DND-41 (cell line): ENCODE results near the gene CYP2W1.

Source experiments
- EZH2 ChIP-seq: IDR thresholded peaks from 3 replicates; pipeline ENCODE4 v1.6.1; 2012; ENCODE audit warnings: borderline replicate concordance, low read depth, mild to moderate bottlenecking, moderate library complexity, low read length, inconsistent platforms; ENCODE audit not compliant: severe bottlenecking
- TF ChIP-seq, protein P1 (sequence below): IDR thresholded peaks from 2 replicates; pipeline ENCODE4 v1.5.1; 2012; ENCODE audit warnings: borderline replicate concordance, low read length, moderate library complexity, mild to moderate bottlenecking; ENCODE audit not compliant: poor library complexity, severe bottlenecking; ENCODE audit errors: extremely low read depth

- TF ChIP-seq, protein P1, sequence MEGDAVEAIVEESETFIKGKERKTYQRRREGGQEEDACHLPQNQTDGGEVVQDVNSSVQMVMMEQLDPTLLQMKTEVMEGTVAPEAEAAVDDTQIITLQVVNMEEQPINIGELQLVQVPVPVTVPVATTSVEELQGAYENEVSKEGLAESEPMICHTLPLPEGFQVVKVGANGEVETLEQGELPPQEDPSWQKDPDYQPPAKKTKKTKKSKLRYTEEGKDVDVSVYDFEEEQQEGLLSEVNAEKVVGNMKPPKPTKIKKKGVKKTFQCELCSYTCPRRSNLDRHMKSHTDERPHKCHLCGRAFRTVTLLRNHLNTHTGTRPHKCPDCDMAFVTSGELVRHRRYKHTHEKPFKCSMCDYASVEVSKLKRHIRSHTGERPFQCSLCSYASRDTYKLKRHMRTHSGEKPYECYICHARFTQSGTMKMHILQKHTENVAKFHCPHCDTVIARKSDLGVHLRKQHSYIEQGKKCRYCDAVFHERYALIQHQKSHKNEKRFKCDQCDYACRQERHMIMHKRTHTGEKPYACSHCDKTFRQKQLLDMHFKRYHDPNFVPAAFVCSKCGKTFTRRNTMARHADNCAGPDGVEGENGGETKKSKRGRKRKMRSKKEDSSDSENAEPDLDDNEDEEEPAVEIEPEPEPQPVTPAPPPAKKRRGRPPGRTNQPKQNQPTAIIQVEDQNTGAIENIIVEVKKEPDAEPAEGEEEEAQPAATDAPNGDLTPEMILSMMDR, result no peak
- TF ChIP-seq EZH2, result no peak
Observed at GRCh38 chr7:940599-941408, 42.2 kb upstream of the CYP2W1 start.
